Stomach smooth muscle (tissue), 2 donors: ENCODE measurements around the gene LRG1.
"Not testable (repeated sequence)": the region's sequence is repeated elsewhere in the genome, so short reads cannot be mapped to it uniquely, and the experiment has no call there.

ENCODE experiments used
- H3K27ac ChIP-seq: one replicate; pipeline ENCODE4 v1.7.0; 2013; ENCODE audit warnings: mild to moderate bottlenecking, low read length, inconsistent platforms
- H3K27me3 ChIP-seq, 2 donors: one replicate each; pipeline ENCODE4 v1.7.0; 2013; ENCODE audit warnings: low read length in 2 of 2; ENCODE audit not compliant: insufficient read depth in 2 of 2, control insufficient read depth in 1 of 2
- H3K36me3 ChIP-seq, 2 donors: one replicate each; pipeline ENCODE4 v1.7.0; 2013; ENCODE audit warnings: low read length in 2 of 2; ENCODE audit not compliant: control insufficient read depth in 2 of 2, insufficient read depth in 2 of 2
- H3K4me1 ChIP-seq: one replicate; pipeline ENCODE4 v1.7.0; 2013; ENCODE audit warnings: low read length; ENCODE audit not compliant: control insufficient read depth, insufficient read depth
- H3K4me3 ChIP-seq, 2 donors: one replicate each; pipeline ENCODE4 v1.7.0; 2013; ENCODE audit warnings: low read length in 2 of 2
- H3K9ac ChIP-seq, 2 donors: one replicate each; pipeline ENCODE4 v1.7.0; 2013; ENCODE audit warnings: low read length in 2 of 2, mild to moderate bottlenecking in 1 of 2
- H3K9me3 ChIP-seq, 2 donors: one replicate each; pipeline ENCODE4 v1.7.0; 2013; ENCODE audit warnings: low read length in 2 of 2; ENCODE audit not compliant: control insufficient read depth in 2 of 2
- donor health status: healthy.
- donor health status: Pancreatic carcinoma.

LRG1 gene

DNA sequence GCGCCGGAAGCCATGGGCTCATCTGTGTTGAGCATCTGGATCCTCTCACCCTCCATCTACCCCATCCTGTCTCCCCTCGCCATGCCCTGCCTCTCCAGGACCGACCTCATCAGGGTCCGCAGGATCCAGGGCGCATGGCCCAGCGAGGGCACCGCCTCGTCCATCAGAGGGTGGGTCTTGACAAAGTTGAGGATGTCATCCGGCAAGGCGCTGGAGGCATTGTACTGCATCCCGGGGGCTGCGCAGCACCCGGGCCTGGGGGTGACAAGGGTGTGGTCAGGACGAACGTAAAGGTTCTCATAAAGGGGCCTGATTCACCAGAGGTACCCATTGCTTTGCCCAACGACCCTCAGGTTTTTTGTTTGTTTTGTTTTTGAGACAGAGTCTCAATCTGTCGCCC, 10.2 kb upstream of the LRG1 start:
- Histone ChIP-seq H3K9me3 (no peaks in the 10 kb centered on the region), H3K4me3 (no peak overlapping the region), H3K4me1 (no peaks in the 10 kb centered on the region), H3K9ac (no peak overlapping the region), H3K36me3 (peaks cover 0 to 2% of the 10 kb centered on the region in 2 donors), H3K27ac (no peak overlapping the region), H3K27me3 (no peaks in the 10 kb centered on the region)

DNA sequence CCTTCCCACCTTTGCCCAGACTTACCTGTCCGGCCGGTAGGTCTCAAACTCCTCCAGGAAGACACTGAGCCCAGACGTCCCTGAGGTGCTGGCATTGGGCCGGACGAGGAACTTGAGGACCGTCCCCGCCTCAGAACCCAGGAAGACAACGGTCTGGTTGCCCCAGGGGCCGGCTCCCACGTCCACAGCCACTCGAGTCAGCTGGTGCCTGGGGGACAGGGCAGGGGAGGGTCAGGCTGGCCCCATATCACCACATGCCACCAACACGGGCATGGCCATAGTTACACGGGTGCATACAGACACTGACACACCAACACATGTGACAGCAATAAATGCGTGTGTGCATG, 8.4 kb upstream of the LRG1 start:
- Histone ChIP-seq H3K36me3 (peaks cover 0 to 2% of the 10 kb centered on the region in 2 donors), H3K9ac (no peak overlapping the region), H3K4me1 (no peaks in the 10 kb centered on the region), H3K27me3 (no peaks in the 10 kb centered on the region), H3K27ac (no peak overlapping the region), H3K9me3 (no peaks in the 10 kb centered on the region), H3K4me3 (no peak overlapping the region)

DNA sequence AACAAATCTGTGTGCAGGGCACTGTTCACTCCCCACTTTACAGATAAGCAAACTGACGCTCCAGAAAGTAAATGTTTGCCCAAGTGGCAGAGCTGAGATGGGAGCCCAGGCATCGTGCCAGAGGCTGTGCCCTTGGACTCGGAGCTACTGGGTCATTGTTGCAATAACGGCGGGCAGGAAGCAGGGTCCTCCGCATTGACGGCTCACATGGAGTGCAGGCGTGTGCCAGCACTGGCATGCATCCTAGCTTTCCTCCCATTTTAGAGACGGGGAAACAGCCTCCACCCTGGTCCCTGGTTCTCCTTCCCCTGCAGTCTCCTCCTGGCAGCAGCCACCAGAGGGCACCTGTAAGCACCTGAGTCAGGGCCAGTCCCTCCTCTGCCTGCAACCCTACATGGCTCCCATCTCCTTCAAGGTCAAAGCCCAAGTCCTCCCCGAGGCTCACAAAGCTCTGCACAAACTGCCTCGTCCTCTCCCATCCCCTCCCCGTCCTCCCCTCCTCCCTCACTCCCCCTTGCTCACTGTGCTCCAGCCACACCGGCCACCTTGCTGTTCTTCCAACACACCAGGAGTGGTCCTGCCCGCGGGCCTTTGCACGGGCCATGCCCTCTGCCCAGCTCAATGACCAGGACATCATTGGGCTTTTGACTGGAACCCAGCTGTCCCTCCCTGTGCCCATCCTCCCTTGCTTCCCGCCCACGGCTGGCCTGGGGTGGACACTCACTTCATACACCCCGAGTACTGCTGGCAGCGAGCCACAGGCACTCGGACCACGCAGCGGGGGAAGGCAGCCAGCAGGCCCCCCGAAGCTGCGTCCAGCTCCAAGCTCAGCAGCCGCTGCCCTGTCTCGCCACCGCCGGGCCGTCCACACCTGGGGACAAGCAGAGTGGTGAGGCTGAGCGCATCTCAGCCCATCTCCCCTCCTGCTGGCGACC, 7.7 kb upstream of the LRG1 start:
- Histone ChIP-seq H3K9me3 (no peaks in the 10 kb centered on the region), H3K4me1 (no peaks in the 10 kb centered on the region), H3K36me3 (no peaks in the 10 kb centered on the region), H3K9ac (no peak overlapping the region), H3K27ac (no peak overlapping the region), H3K4me3 (no peak overlapping the region), H3K27me3 (no peaks in the 10 kb centered on the region)

GRCh38 chr19:4543842-4544647, 4.2 kb upstream of the LRG1 start:
- no peak overlapping the region for H3K9ac ChIP-seq
- H3K9me3 ChIP-seq = peaks cover 0 to 2% of the 10 kb centered on the region in 2 donors
- no peak overlapping the region for H3K4me3 ChIP-seq
- H3K4me1 ChIP-seq = no peaks in the 10 kb centered on the region
- no peaks in the 10 kb centered on the region for H3K27me3 ChIP-seq
- H3K27ac ChIP-seq = no peak overlapping the region
- no peaks in the 10 kb centered on the region for H3K36me3 ChIP-seq

- H3K36me3 ChIP-seq = no peaks in the 10 kb centered on the region
- no peaks in the 10 kb centered on the region for H3K4me1 ChIP-seq
- no peaks in the 10 kb centered on the region for H3K27me3 ChIP-seq
- no peak overlapping the region for H3K4me3 ChIP-seq
- H3K9ac ChIP-seq = no peak overlapping the region
- peaks cover 0 to 2% of the 10 kb centered on the region in 2 donors for H3K9me3 ChIP-seq
- no peak overlapping the region for H3K27ac ChIP-seq
These were observed 3.3 kb upstream of the LRG1 start for GRCh38 chr19:4542896-4543841.

- H3K9me3 ChIP-seq, H3K36me3 ChIP-seq, H3K27ac ChIP-seq: not testable (repeated sequence)
These were observed 1.9 kb upstream of the LRG1 start for GRCh38 chr19:4541806-4542145.

GRCh38 chr19:4541114-4541805, 1.4 kb upstream of the LRG1 start:
- Histone ChIP-seq H3K9ac (no peak overlapping the region), H3K9me3 (peaks cover 0 to 2% of the 10 kb centered on the region in 2 donors), H3K36me3 (no peaks in the 10 kb centered on the region), H3K4me3 (no peak overlapping the region), H3K27me3 (no peaks in the 10 kb centered on the region), H3K4me1 (no peaks in the 10 kb centered on the region), H3K27ac (no peak overlapping the region)

More at GRCh38 chr19:4541806-4542145, 1.9 kb upstream of the LRG1 start:
- not testable (repeated sequence) for H3K4me1 ChIP-seq, H3K4me3 ChIP-seq, H3K27me3 ChIP-seq, H3K9ac ChIP-seq

DNA sequence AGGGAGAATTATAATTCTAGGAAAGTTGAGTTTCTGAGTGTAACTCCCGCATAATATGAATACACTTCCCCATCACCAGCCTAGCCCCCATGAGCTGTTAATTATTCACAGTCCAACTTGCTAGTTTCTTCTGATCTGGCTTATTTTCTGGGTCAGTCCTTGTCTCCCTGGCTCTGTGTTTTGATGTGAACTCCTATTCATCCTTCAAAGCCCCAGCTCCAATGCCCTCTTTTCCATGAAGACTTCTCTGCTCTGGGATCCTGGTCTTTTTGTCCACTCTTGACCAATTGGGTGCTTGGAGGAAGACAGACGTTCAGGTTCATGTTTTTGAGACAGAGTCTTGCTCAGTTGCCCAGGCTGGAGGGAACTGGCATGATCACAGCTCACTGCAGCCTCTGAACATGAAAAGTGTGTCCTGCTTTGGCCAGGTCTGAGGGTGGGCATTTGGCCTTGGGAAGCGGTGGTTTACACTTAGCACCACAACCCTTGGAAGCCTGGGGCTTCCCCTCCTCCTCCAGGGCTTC, 605 bp downstream of the LRG1 start:
- Histone ChIP-seq H3K9me3 (peaks cover 0 to 2% of the 10 kb centered on the region in 2 donors), H3K4me3 (no peak overlapping the region), H3K27ac (no peak overlapping the region), H3K4me1 (peaks cover 7% of the 10 kb centered on the region), H3K36me3 (no peaks in the 10 kb centered on the region), H3K27me3 (no peaks in the 10 kb centered on the region), H3K9ac (no peak overlapping the region)

- H3K9ac ChIP-seq = no peak overlapping the region
- no peak overlapping the region for H3K4me3 ChIP-seq
- no peaks in the 10 kb centered on the region for H3K36me3 ChIP-seq
- H3K27me3 ChIP-seq = no peaks in the 10 kb centered on the region
- peaks cover 7% of the 10 kb centered on the region for H3K4me1 ChIP-seq
- H3K27ac ChIP-seq = no peak overlapping the region
- peaks cover 0 to 2% of the 10 kb centered on the region in 2 donors for H3K9me3 ChIP-seq
These were observed 1.3 kb downstream of the LRG1 start for GRCh38 chr19:4538601-4538954.
